ENCODE data around the gene BAHD1.

GRCh38 chr15:40508216-40508615 lies 67.5 kb downstream of the BAHD1 start:
- TF ChIP-seq CTCF (IDR thresholded peaks at IDR 0.05; ENCODE audit: low read length) (no peak), EZH2 (optimal IDR thresholded peaks at IDR 0.05; ENCODE audit: low read depth, low read length) (no peak)
